Adipocyte (in vitro differentiated cells): ENCODE measurements around the gene MRPL40.

ENCODE experiments used
- DNase-seq: peaks from one replicate; pipeline ENCODE4 v3.0.0-alpha.2; 2015; ENCODE audit warnings: low read depth
- H3K27me3 ChIP-seq: replicated peaks from 2 replicates; pipeline ENCODE4 v1.7.0; 2013; ENCODE audit warnings: mild to moderate bottlenecking, low read length, moderate library complexity; ENCODE audit not compliant: control insufficient read depth, insufficient read depth
- H3K36me3 ChIP-seq: 2 replicates; pipeline ENCODE4 v1.7.0; 2013; ENCODE audit warnings: low read length, mild to moderate bottlenecking, moderate library complexity; ENCODE audit not compliant: control insufficient read depth, insufficient read depth, severe bottlenecking
- H3K4me1 ChIP-seq: 2 replicates; pipeline ENCODE4 v1.7.0; 2013; ENCODE audit warnings: mild to moderate bottlenecking, low read length, moderate library complexity; ENCODE audit not compliant: control insufficient read depth, insufficient read depth
- H3K4me3 ChIP-seq: 2 replicates; pipeline ENCODE4 v1.7.0; 2013; ENCODE audit warnings: mild to moderate bottlenecking, low read length, moderate library complexity
- H3K9ac ChIP-seq: 2 replicates; pipeline ENCODE4 v1.7.0; 2013; ENCODE audit warnings: mild to moderate bottlenecking, low read length, moderate library complexity
- H3K9me3 ChIP-seq: 2 replicates; pipeline ENCODE4 v1.7.0; 2013; ENCODE audit warnings: mild to moderate bottlenecking, low read length, moderate library complexity; ENCODE audit not compliant: control insufficient read depth

The MRPL40 gene

GRCh38 chr22:19478045-19478900 is 45.9 kb downstream of the MRPL40 start:
- Histone ChIP-seq H3K9me3 (no peaks in the 10 kb centered on the region), H3K4me1 (peaks cover 33% of the 10 kb centered on the region), H3K27me3 (no peaks in the 10 kb centered on the region), H3K9ac (peak overlapping the region; percentile 96), H3K4me3 (peak overlapping the region; percentile 99), H3K36me3 (peaks cover 20% of the 10 kb centered on the region)
- DNase-seq = peak; percentile 54

DNA sequence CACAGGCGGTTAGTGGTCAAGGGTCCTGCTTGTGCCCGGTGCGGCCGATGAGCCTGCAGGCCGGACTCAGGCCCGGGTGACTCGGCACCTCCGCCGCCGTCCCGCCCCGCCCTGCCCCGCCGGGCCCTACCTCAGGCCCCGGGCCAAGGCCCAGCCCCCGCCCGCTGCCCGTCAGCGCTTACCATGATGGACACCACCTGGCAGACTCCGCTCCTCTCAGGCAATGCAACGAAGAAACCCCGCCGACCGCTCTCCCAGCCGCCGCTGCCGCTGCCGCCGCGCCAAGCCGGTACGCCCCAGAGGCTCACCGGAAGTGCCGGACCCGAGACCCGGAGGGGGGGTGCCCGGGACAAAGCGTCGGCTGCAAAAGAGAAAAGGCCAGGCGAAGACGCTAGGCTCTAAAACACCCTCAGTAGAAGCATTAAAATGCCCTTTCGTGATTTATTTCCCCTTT is 46.6 kb downstream of the MRPL40 start, which contains the start of gene UFD1:
TSS of gene UFD1 (minus strand) at position 293 of the 454 bp plus-strand sequence. CDS start at position 185, 108 bp downstream.
- H3K4me3 ChIP-seq = peak within 1 kb of the TSS; percentile 99
- H3K9me3 ChIP-seq = no peaks in the 10 kb centered on the region
- DNase-seq = peak; percentile 93
- H3K4me1 ChIP-seq = peaks cover 37% of the 10 kb centered on the region
- peaks cover 13% of the 10 kb centered on the region for H3K36me3 ChIP-seq
- H3K27me3 ChIP-seq = no peaks in the 10 kb centered on the region
- peak within 1 kb of the TSS; percentile 96 for H3K9ac ChIP-seq

DNA sequence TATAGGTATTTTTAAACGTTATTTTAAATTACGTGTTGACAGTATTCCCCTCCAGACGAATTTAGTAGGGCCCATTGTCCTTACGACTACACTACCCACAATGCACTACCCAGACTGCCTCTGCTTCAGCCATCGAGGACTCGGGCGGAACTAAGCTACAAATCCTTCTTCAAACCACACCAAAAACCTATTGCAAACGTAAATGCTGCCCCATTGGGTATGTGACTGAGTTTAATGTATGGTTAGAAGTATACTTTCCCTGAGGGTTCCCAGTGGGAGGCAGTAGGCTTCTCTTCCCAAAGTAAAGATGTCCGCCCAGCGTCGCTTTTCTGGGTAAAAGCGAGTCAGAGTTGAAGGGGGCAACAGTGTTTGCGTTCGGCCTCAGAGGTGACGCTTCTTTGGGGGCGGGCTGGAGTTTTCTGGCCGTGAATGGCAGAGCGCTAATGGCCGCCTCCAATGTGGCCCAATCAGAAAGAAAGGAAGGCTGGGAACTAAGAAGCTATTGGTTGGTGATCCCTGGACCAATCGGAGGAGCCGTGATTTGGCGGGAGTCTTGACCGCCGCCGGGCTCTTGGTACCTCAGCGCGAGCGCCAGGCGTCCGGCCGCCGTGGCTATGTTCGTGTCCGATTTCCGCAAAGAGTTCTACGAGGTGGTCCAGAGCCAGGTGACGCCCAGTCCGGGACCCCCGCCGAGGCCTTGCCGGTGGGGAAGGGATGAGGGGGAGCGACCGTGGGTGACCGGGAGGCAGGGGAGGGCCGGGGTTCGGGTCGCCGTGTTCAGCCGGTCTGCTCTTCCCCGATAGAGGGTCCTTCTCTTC is 47.2 kb downstream of the MRPL40 start, which contains the start of gene CDC45:
TSS of gene CDC45 (plus strand) at position 566 of the 818 bp plus-strand sequence. CDS start at position 615, 49 bp downstream.
- Histone ChIP-seq H3K9me3 (no peaks in the 10 kb centered on the region), H3K4me1 (peaks cover 37% of the 10 kb centered on the region), H3K27me3 (no peaks in the 10 kb centered on the region), H3K9ac (peak within 1 kb of the TSS; percentile 96), H3K4me3 (peak within 1 kb of the TSS; percentile 99), H3K36me3 (peaks cover 9% of the 10 kb centered on the region)
- peak; percentile 99 for DNase-seq

DNA sequence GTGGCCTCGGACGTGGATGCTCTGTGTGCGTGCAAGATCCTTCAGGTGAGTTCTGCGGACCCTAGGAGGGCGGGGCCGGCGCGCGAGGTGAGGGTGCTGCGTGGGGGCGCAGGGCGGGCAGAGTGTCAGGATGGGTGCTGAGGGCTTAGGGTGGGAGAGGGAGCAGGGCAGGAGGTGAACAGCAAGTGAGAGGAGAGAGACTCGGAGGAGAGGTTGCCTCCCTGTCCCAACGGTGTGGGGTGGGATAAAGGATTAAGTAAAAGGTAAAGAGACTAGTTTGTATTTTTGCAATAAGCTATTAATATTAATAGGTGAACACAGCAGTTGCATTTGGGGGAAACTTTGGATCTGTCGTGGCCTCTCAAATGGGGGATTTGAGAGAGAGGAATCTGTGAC is 47.8 kb downstream of the MRPL40 start:
- H3K9ac ChIP-seq = peak overlapping the region; percentile 96
- H3K27me3 ChIP-seq = no peaks in the 10 kb centered on the region
- H3K9me3 ChIP-seq = no peaks in the 10 kb centered on the region
- H3K4me3 ChIP-seq = peak overlapping the region; percentile 99
- peaks cover 36% of the 10 kb centered on the region for H3K4me1 ChIP-seq
- H3K36me3 ChIP-seq = peaks cover 3% of the 10 kb centered on the region
- DNase-seq = no peak

GRCh38 chr22:19480789-19481188 is 48.4 kb downstream of the MRPL40 start:
- Histone ChIP-seq H3K4me3 (no peak overlapping the region), H3K27me3 (no peaks in the 10 kb centered on the region), H3K36me3 (peaks cover 3% of the 10 kb centered on the region), H3K9me3 (no peaks in the 10 kb centered on the region), H3K4me1 (peaks cover 29% of the 10 kb centered on the region), H3K9ac (no peak overlapping the region)
- no peak for DNase-seq

GRCh38 chr22:19482297-19482696 is 50.0 kb downstream of the MRPL40 start:
- Histone ChIP-seq H3K4me1 (peaks cover 20% of the 10 kb centered on the region), H3K27me3 (no peaks in the 10 kb centered on the region), H3K4me3 (no peak overlapping the region), H3K9ac (no peak overlapping the region), H3K36me3 (no peaks in the 10 kb centered on the region), H3K9me3 (no peaks in the 10 kb centered on the region)
- DNase-seq = no peak

GRCh38 chr22:19483481-19484244 is 51.3 kb downstream of the MRPL40 start:
- Histone ChIP-seq H3K4me3 (no peak overlapping the region), H3K9ac (no peak overlapping the region)

More at GRCh38 chr22:19483481-19484244, 51.3 kb downstream of the MRPL40 start:
- no peak for DNase-seq
- H3K9me3 ChIP-seq = no peaks in the 10 kb centered on the region
- no peaks in the 10 kb centered on the region for H3K36me3 ChIP-seq
- peaks cover 10% of the 10 kb centered on the region for H3K4me1 ChIP-seq
- no peaks in the 10 kb centered on the region for H3K27me3 ChIP-seq
